GM23338 (cell line): ENCODE results near the gene SPAG7. TPM values are rescaled to one million over a fixed set of nuclear protein-coding genes. Genes with fewer than 3 reads are reported as not detected.

Experiments
- ATAC-seq: fragments of 200-7000 bp; cut with Tn5 transposase; 3 replicates; pipeline ENCODE4 v1.9.1; 2020
- DNase-seq: peaks from one replicate; pipeline ENCODE4 v3.0.0-alpha.2; 2015; ENCODE audit warnings: low spot score
- H2AFZ ChIP-seq: fragments of 200-600 bp; sonication (generic); 2 replicates; pipeline ENCODE4 v1.8.0; 2016; ENCODE audit warnings: antibody characterized with exemption, mild to moderate bottlenecking, moderate library complexity
- H3F3A ChIP-seq: fragments of 200-600 bp; sonication (generic); replicated peaks from 2 replicates; pipeline ENCODE4 v1.8.0; 2017; ENCODE audit warnings: antibody characterized with exemption, mixed run types, low read depth
- H3K27ac ChIP-seq: fragments of 200-600 bp; sonication (generic); 2 replicates; pipeline ENCODE4 v1.6.1; 2016; ENCODE audit warnings: low read depth
- H3K27me3 ChIP-seq: fragments of 200-600 bp; sonication (generic); 2 replicates; pipeline ENCODE4 v1.8.0; 2016; ENCODE audit warnings: mild to moderate bottlenecking, mixed run types, moderate library complexity; ENCODE audit not compliant: insufficient read depth
- H3K36me3 ChIP-seq: fragments of 200-600 bp; sonication (generic); 2 replicates; pipeline ENCODE4 v1.8.0; 2016; ENCODE audit warnings: mild to moderate bottlenecking; ENCODE audit not compliant: insufficient read depth
- H3K4me1 ChIP-seq: fragments of 200-600 bp; sonication (generic); 2 replicates; pipeline ENCODE4 v1.8.0; 2016; ENCODE audit warnings: mild to moderate bottlenecking, moderate library complexity; ENCODE audit not compliant: insufficient read depth
- H3K4me2 ChIP-seq: fragments of 200-600 bp; sonication (generic); 2 replicates; pipeline ENCODE4 v1.7.1; 2017; ENCODE audit warnings: mixed run types
- H3K4me3 ChIP-seq: fragments of 200-600 bp; sonication (generic); 2 replicates; pipeline ENCODE4 v1.6.1; 2016; ENCODE audit warnings: mixed run types
- H3K79me2 ChIP-seq: fragments of 200-600 bp; sonication (generic); replicated peaks from 2 replicates; pipeline ENCODE4 v1.8.0; 2017; ENCODE audit warnings: mild to moderate bottlenecking; ENCODE audit not compliant: insufficient read depth
- H3K9me2 ChIP-seq: fragments of 200-600 bp; sonication (generic); 2 replicates; pipeline ENCODE4 v1.8.0; 2017; ENCODE audit not compliant: insufficient read depth
- H4K20me1 ChIP-seq: fragments of 200-600 bp; sonication (generic); replicated peaks from 2 replicates; pipeline ENCODE4 v1.8.0; 2017; ENCODE audit warnings: mild to moderate bottlenecking; ENCODE audit not compliant: insufficient read depth
- H3K27ac Mint-ChIP-seq: 2 replicates; pipeline ENCODE4 v1.8.0; 2020; ENCODE audit warnings: inconsistent platforms, mild to moderate bottlenecking, moderate library complexity, mixed read lengths
- H3K27me3 Mint-ChIP-seq: 3 replicates; pipeline ENCODE4 v1.8.0; 2022; ENCODE audit warnings: low read depth, mild to moderate bottlenecking, moderate library complexity, mixed read lengths, inconsistent platforms; ENCODE audit not compliant: insufficient read depth, poor library complexity
- H3K36me3 Mint-ChIP-seq: 3 replicates; pipeline ENCODE4 v1.8.0; 2021; ENCODE audit warnings: low read depth, mild to moderate bottlenecking, inconsistent platforms, moderate library complexity, mixed read lengths
- H3K4me1 Mint-ChIP-seq: 3 replicates; pipeline ENCODE4 v1.8.0; 2020; ENCODE audit warnings: mild to moderate bottlenecking, inconsistent platforms, mixed read lengths
- H3K4me3 Mint-ChIP-seq: 3 replicates; pipeline ENCODE4 v1.8.0; 2021; ENCODE audit warnings: moderate library complexity, mild to moderate bottlenecking, inconsistent platforms, mixed read lengths
- H3K9me3 Mint-ChIP-seq: 3 replicates; pipeline ENCODE4 v1.8.0; 2020; ENCODE audit warnings: moderate library complexity, mild to moderate bottlenecking, inconsistent platforms, mixed read lengths
- CREB1 ChIP-seq: fragments of 250-450 bp; sonication (Bioruptor Pico); IDR thresholded peaks from 2 replicates; pipeline ENCODE4 v1.5.0; 2020; ENCODE audit warnings: low read depth, mild to moderate bottlenecking, moderate library complexity
- EZH2 ChIP-seq: fragments of 200-600 bp; sonication (generic); IDR thresholded peaks from one replicate; pipeline ENCODE4 v1.8.0; 2017; ENCODE audit warnings: antibody characterized with exemption, mild to moderate bottlenecking, low read depth; ENCODE audit not compliant: unreplicated experiment
- JUNB ChIP-seq: IDR thresholded peaks from one replicate; pipeline ENCODE4 v1.6.1; 2016; ENCODE audit warnings: antibody characterized with exemption; ENCODE audit not compliant: unreplicated experiment
- POLR2AphosphoS5 ChIP-seq: IDR thresholded peaks from 2 replicates; pipeline ENCODE4 v1.6.1; 2016; ENCODE audit warnings: antibody characterized with exemption, low read depth
- ZNF114 ChIP-seq: fragments of 250-450 bp; sonication (Bioruptor Pico); IDR thresholded peaks from 2 replicates; pipeline ENCODE4 v1.5.0; 2020; ENCODE audit warnings: mild to moderate bottlenecking, moderate library complexity
- ZNF331 ChIP-seq: fragments of 250-450 bp; sonication (Bioruptor Pico); IDR thresholded peaks from 2 replicates; pipeline ENCODE4 v1.5.0; 2020; ENCODE audit warnings: low read depth, mild to moderate bottlenecking, moderate library complexity
- polyA plus RNA-seq: library from polyadenylated mRNA; unstranded; fragments of >200 nt; fragmentation: Nextera tagmentation; extraction: Ambion mirVana; gene quantifications from 2 replicates; pipeline ENCODE4 v1.2.1, GENCODE V29; 2016
- total RNA-seq: library from RNA; depleted of rRNA; stranded (reverse); fragments of >200 nt; shearing (Covaris generic); gene quantifications from 2 replicates; pipeline ENCODE4 v1.2.3, GENCODE V29; 2014
- TF ChIP-seq, protein P1 (sequence below): IDR thresholded peaks from one replicate; pipeline ENCODE4 v1.6.1; 2018; ENCODE audit warnings: antibody characterized with exemption; ENCODE audit not compliant: unreplicated experiment

SPAG7 gene
- total and polyA plus RNA-seq, 2 experiments from 2014 or later = 77.9 to 226 TPM

DNA sequence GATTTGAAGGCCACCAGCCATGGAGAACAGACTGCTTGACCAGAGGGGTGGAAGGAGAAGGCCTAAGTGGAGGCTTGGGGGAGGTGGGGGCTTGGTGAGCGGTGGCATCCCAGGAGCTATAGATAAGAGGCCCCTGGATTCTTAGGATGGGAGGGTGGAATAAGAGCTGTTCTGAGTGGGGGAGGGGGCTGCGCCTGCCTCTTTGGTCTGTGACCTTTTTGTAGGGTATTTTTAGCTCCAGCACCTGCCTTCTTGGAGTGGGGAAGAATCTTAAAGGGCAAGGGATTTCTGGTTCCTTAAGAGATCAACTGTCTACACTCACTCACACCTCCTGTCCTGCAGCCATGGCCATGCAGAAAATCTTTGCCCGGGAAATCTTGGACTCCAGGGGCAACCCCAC lies 16.1 kb downstream of the SPAG7 start (continued):
- TF ChIP-seq, protein P1, sequence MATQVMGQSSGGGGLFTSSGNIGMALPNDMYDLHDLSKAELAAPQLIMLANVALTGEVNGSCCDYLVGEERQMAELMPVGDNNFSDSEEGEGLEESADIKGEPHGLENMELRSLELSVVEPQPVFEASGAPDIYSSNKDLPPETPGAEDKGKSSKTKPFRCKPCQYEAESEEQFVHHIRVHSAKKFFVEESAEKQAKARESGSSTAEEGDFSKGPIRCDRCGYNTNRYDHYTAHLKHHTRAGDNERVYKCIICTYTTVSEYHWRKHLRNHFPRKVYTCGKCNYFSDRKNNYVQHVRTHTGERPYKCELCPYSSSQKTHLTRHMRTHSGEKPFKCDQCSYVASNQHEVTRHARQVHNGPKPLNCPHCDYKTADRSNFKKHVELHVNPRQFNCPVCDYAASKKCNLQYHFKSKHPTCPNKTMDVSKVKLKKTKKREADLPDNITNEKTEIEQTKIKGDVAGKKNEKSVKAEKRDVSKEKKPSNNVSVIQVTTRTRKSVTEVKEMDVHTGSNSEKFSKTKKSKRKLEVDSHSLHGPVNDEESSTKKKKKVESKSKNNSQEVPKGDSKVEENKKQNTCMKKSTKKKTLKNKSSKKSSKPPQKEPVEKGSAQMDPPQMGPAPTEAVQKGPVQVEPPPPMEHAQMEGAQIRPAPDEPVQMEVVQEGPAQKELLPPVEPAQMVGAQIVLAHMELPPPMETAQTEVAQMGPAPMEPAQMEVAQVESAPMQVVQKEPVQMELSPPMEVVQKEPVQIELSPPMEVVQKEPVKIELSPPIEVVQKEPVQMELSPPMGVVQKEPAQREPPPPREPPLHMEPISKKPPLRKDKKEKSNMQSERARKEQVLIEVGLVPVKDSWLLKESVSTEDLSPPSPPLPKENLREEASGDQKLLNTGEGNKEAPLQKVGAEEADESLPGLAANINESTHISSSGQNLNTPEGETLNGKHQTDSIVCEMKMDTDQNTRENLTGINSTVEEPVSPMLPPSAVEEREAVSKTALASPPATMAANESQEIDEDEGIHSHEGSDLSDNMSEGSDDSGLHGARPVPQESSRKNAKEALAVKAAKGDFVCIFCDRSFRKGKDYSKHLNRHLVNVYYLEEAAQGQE = no peak
- TF ChIP-seq ZNF331 (no peak), EZH2 (no peak), CREB1 (CRISPR knock-in tag) (no peak)

DNA sequence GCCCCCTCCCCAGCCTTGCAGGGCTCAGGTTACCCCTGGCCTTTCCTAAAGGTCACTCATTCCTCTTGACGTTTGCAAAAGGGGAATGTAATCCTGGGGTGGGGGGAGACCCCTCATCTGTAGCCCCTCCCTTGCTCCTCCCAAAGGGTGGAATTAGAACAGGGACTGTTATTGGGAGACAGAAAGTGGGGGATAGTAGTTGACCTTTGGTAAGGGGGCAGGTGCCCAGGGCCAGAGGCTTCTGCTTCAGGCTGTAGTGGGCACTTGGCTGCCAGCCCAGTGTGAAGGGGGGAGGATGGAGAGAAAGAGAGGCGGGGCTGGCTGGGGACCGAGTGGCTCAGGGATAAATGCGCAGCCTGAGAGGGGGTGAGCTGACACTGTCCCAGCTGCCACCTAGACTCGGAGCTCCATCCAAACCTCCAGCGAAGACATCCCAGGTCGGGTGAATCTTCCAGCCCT lies 16.8 kb downstream of the SPAG7 start, which contains the start of gene ENO3:
TSS of gene ENO3 (plus strand) at position 374 of the 459 bp plus-strand sequence. CDS start 711 bp downstream, outside the sequence.
- Histone ChIP-seq H3K36me3 (peaks cover 9% of the 10 kb centered on the region), H2AFZ (peak within 1 kb of the TSS; percentile 5; the same call in 1 of the 2 replicates), H4K20me1 (peaks cover 10% of the 10 kb centered on the region), H3K4me1 (peaks cover 27% of the 10 kb centered on the region), H3K27me3 (no peaks in the 10 kb centered on the region), H3K79me2 (peaks cover 25% of the 10 kb centered on the region), H3K27ac (peak within 1 kb of the TSS; percentile 96), H3K4me3 (peak within 1 kb of the TSS; percentile 96), H3K4me2 (peak within 1 kb of the TSS; percentile 96), H3F3A (peaks cover 16% of the 10 kb centered on the region), H3K9me2 (no peaks in the 10 kb centered on the region)
- Mint-ChIP-seq H3K4me3 (peak within 1 kb of the TSS; percentile 88), H3K36me3 (peaks cover 23% of the 10 kb centered on the region), H3K27ac (peak within 1 kb of the TSS; percentile 95), H3K27me3 (peaks cover 21% of the 10 kb centered on the region), H3K9me3 (no peaks in the 10 kb centered on the region; the same call in 2 of the 3 replicates), H3K4me1 (peaks cover 33% of the 10 kb centered on the region)
- TF ChIP-seq POLR2AphosphoS5 = peak; percentile 19; the same call in 1 of the 2 replicates
- no peak for TF ChIP-seq JUNB
- ATAC-seq (peak; percentile 2), DNase-seq (peak; percentile 60)

DNA sequence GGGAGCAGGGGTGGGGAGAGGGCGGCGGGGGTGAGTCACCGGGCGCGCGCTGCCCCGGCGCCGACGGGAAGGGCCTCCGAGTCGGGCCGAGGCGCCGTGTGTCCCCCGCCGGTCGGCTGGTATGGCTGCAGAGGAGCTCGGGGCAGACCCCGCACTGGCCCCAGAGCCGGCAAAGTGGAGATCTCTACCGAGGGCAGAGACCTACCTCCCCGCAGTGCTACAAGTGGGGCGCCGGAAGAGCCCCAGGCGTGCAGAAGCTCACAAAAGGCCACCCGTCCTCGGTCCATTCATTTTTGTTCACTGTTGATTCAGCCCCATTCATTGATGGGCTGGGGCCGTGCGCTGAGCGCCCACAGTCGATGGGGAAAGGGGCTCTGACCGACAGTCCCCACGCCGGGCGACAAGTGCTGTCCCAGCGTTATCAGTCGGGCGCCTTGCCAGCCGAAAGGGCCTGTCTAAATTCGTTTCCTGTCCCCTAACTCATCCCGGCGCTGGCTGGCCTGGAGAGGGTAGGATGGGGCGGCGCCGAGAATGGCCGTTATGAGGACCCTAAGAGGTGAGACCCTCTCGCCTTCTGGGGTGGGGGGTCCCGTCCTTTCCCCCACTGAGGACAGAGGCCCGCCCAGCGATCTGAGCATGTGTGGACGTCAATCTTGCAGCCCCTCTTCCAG lies 17.4 kb downstream of the SPAG7 start:
- Histone ChIP-seq H2AFZ (peak overlapping the region; percentile 5; the same call in 1 of the 2 replicates), H3K4me3 (peak overlapping the region; percentile 96), H3K36me3 (peaks cover 15% of the 10 kb centered on the region), H3K79me2 (peaks cover 30% of the 10 kb centered on the region), H4K20me1 (peaks cover 15% of the 10 kb centered on the region), H3K9me2 (no peaks in the 10 kb centered on the region), H3F3A (peaks cover 22% of the 10 kb centered on the region), H3K4me1 (peaks cover 32% of the 10 kb centered on the region), H3K4me2 (peak overlapping the region; percentile 96), H3K27me3 (no peaks in the 10 kb centered on the region), H3K27ac (peak overlapping the region; percentile 96)
- peaks cover 38% of the 10 kb centered on the region for H3K4me1 Mint-ChIP-seq
- peaks cover 27% of the 10 kb centered on the region for H3K36me3 Mint-ChIP-seq
- peak overlapping the region; percentile 95 for H3K27ac Mint-ChIP-seq
- H3K27me3 Mint-ChIP-seq = peaks cover 27% of the 10 kb centered on the region
- peak; percentile 18 for ATAC-seq
- peak; percentile 68 for DNase-seq
- H3K4me3 Mint-ChIP-seq = peak overlapping the region; percentile 88
- TF ChIP-seq POLR2AphosphoS5 = peak; percentile 18; the same call in 1 of the 2 replicates
- no peak for TF ChIP-seq ZNF114 (CRISPR knock-in tag)
- H3K9me3 Mint-ChIP-seq = no peaks in the 10 kb centered on the region; the same call in 2 of the 3 replicates
